K562 (cell line): ENCODE results near the gene ABCB9. TPM values are rescaled to one million over a fixed set of nuclear protein-coding genes. Genes with fewer than 3 reads are reported as not detected.

ENCODE experiments used
- ARID2 ChIP-seq: fragments of 450-650 bp; IDR thresholded peaks from 2 replicates; pipeline ENCODE4 v1.6.1; 2017; ENCODE audit warnings: antibody characterized with exemption, mild to moderate bottlenecking
- CREB1 ChIP-seq, 2 experiments: sonication (generic) in 1 of 2; formaldehyde crosslinking in 1 of 2; IDR thresholded peaks; 2 replicates each; pipeline versions ENCODE4 v1.6.1 to v1.8.0; 2012 to 2022; ENCODE audit warnings: inconsistent platforms in 1 of 2, mild to moderate bottlenecking in 1 of 2, missing genetic modification reagents in 1 of 2, moderate library complexity in 1 of 2
- NFIC ChIP-seq: fragments of 450-650 bp; IDR thresholded peaks from 2 replicates; pipeline ENCODE4 v1.6.1; 2017; ENCODE audit warnings: mild to moderate bottlenecking, inconsistent platforms
- PHB ChIP-seq: fragments of 250-450 bp; sonication (Bioruptor Pico); IDR thresholded peaks from 2 replicates; pipeline ENCODE4 v1.5.0; 2021
- SOX6 ChIP-seq: fragments of 450-650 bp; IDR thresholded peaks from 2 replicates; pipeline ENCODE4 v1.6.1; 2014; ENCODE audit warnings: mild to moderate bottlenecking
- TAL1 ChIP-seq: fragments of 450-650 bp; IDR thresholded peaks from 2 replicates; pipeline ENCODE4 v1.6.1; 2016; ENCODE audit warnings: mild to moderate bottlenecking
- TBP ChIP-seq: optimal IDR thresholded peaks from 2 replicates; pipeline ENCODE3; 2011; ENCODE audit warnings: low read depth, low read length, improper control_type of control experiment
- TCF3 ChIP-seq: sonication (generic); formaldehyde crosslinking; IDR thresholded peaks from 2 replicates; pipeline ENCODE4 v1.4.0; 2020; ENCODE audit warnings: mild to moderate bottlenecking, missing genetic modification reagents
- ZBTB1 ChIP-seq: sonication (generic); formaldehyde crosslinking; IDR thresholded peaks from 2 replicates; pipeline ENCODE4 v1.8.1; 2023; ENCODE audit warnings: missing genetic modification reagents, low read depth, mild to moderate bottlenecking, borderline replicate concordance
- ZBTB7A ChIP-seq: IDR thresholded peaks from 2 replicates; pipeline ENCODE4 v1.6.1; 2011; ENCODE audit warnings: low read depth, mild to moderate bottlenecking, low read length, moderate library complexity, borderline replicate concordance; ENCODE audit not compliant: control insufficient read depth
- ZNF12 ChIP-seq: sonication (generic); formaldehyde crosslinking; IDR thresholded peaks from 2 replicates; pipeline ENCODE4 v1.4.0; 2020; ENCODE audit warnings: mild to moderate bottlenecking, missing genetic modification reagents
- ZNF551 ChIP-seq: fragments of 250-450 bp; sonication (Bioruptor Pico); IDR thresholded peaks from 2 replicates; pipeline ENCODE4 v1.5.0; 2021; ENCODE audit warnings: mild to moderate bottlenecking, moderate library complexity
- polyA plus RNA-seq, 8 experiments: library from polyadenylated mRNA; depleted of rRNA in 4 of 8; stranded (reverse) in 5 of 8; unstranded in 3 of 8; fragments of >200 nt; fragmentation: Nextera tagmentation in 2 of 8; fragmentation: Illumina TruSeq in 1 of 8; extraction: Ambion mirVana in 2 of 8; extraction: Trizol in 1 of 8; gene quantifications; 2 replicates each; pipeline versions ENCODE4 v1.2.1 to v1.2.3, GENCODE V29; 2011 to 2014; ENCODE audit warnings: inconsistent platforms in 1 of 8, missing spikeins in 1 of 8
- total RNA-seq, 7 experiments: library from RNA; depleted of rRNA in 6 of 7; stranded (reverse); fragments of >200 nt in 6 of 7; fragmentation: Illumina TruSeq in 2 of 7; extraction: Trizol in 2 of 7; gene quantifications; 2 replicates each; pipeline versions ENCODE4 v1.2.1 to v1.2.3, GENCODE V29; 2011 to 2021; ENCODE audit warnings: low replicate concordance in 1 of 7
- TF ChIP-seq, protein P1 (sequence below): fragments of 450-650 bp; IDR thresholded peaks from 2 replicates; pipeline ENCODE4 v1.6.1; 2018; ENCODE audit not compliant: partially characterized antibody
- TF ChIP-seq, protein P2 (sequence below), 2 experiments: fragments of 450-650 bp; conservative IDR thresholded peaks; 2 replicates each; pipeline ENCODE4 v1.6.1; 2017; ENCODE audit warnings: mild to moderate bottlenecking in 2 of 2, moderate library complexity in 2 of 2
- TF ChIP-seq, protein P3 (sequence below): fragments of 450-650 bp; IDR thresholded peaks from 2 replicates; pipeline ENCODE4 v1.6.1; 2017; ENCODE audit warnings: mild to moderate bottlenecking, moderate library complexity
- TF ChIP-seq, protein P4 (sequence below), 3 experiments: fragments of 200-800 bp in 1 of 3; fragments of 250-450 bp in 1 of 3; fragments of 450-650 bp in 1 of 3; sonication (Bioruptor Pico) in 1 of 3; sonication (Bioruptor generic) in 1 of 3; formaldehyde crosslinking in 1 of 3; IDR thresholded peaks; 2 replicates each; pipeline versions ENCODE4 v1.6.1 to v1.8.0; 2016 to 2022; ENCODE audit warnings: mild to moderate bottlenecking in 2 of 3, missing genetic modification characterization in 2 of 3, missing compliant biosample characterization in 1 of 3, moderate library complexity in 1 of 3

ABCB9 gene
- total and polyA plus RNA-seq, 9 of the 15 experiments (the other 6 are each of a cell fraction or from before 2014, with no cell fraction given) = 0.20 to 12.6 (median 6.2) TPM

DNA sequence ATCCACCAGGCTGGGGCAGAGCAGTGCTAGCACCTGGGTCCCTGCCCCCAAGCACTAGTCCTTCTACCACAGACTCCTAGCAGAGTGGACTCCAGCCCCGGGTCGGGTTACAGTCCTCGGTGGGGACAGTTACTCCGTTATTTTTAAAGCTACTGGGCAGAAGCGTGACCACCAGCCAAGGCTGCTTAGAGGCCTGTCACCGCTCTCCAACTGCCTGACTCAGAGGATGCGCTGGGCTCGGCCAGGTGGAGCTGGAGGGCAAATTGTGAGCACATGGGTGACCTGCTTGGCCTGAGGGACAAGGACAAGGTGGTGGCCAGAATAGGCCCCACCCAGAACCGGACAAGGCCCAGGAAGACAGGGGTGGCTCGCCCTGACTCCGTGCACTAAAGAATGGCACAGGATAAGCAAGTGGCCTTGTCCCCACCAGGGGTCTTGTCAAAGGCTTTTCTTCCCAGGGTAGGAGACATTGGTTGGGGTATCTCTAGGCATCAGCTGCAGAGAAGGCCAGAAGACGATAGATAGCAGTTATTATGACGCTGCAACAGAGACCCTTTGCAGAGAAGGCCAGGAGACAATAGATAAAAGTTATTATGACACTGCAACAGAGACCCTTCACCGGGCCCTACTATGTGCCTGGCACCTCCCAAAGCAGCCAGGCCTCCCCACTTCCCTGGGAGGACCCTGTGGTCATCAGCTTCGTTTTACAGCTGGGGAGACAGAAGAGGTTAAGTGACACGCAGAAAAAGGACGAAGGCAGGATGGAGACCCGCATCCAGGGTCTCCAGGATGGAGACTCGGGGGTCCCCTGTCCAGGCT, 1.6 kb downstream of the ABCB9 start (continued):
- TF ChIP-seq ARID2 = 0 out of 2 replicates have a peak, but pooled peaks have one; percentile 10
- no peak for TF ChIP-seq ZNF551
- TF ChIP-seq CREB1 (IDR thresholded peaks at IDR 0.05) = 0 out of 2 replicates have a peak, but pooled peaks have one; percentile 35
- TF ChIP-seq CREB1 (CRISPR knock-in tag; IDR thresholded peaks at IDR 0.05) = no peak
- TF ChIP-seq, protein P1, sequence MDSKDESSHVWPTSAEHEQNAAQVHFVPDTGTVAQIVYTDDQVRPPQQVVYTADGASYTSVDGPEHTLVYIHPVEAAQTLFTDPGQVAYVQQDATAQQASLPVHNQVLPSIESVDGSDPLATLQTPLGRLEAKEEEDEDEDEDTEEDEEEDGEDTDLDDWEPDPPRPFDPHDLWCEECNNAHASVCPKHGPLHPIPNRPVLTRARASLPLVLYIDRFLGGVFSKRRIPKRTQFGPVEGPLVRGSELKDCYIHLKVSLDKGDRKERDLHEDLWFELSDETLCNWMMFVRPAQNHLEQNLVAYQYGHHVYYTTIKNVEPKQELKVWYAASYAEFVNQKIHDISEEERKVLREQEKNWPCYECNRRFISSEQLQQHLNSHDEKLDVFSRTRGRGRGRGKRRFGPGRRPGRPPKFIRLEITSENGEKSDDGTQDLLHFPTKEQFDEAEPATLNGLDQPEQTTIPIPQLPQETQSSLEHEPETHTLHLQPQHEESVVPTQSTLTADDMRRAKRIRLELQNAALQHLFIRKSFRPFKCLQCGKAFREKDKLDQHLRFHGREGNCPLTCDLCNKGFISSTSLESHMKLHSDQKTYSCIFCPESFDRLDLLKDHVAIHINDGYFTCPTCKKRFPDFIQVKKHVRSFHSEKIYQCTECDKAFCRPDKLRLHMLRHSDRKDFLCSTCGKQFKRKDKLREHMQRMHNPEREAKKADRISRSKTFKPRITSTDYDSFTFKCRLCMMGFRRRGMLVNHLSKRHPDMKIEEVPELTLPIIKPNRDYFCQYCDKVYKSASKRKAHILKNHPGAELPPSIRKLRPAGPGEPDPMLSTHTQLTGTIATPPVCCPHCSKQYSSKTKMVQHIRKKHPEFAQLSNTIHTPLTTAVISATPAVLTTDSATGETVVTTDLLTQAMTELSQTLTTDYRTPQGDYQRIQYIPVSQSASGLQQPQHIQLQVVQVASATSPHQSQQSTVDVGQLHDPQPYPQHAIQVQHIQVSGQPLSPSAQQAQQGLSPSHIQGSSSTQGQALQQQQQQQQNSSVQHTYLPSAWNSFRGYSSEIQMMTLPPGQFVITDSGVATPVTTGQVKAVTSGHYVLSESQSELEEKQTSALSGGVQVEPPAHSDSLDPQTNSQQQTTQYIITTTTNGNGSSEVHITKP = peak; percentile 59
- peak; percentile 9 for TF ChIP-seq TBP
- TF ChIP-seq TAL1 = peak; percentile 70; the same call in 1 of the 2 replicates
- no peak for TF ChIP-seq ZBTB1 (CRISPR knock-in tag)
- TF ChIP-seq SOX6 = peak; percentile 32; the same call in 1 of the 2 replicates
- TF ChIP-seq ZNF12 = no peak
- TF ChIP-seq TCF3 = peak; percentile 64
- TF ChIP-seq, protein P2, sequence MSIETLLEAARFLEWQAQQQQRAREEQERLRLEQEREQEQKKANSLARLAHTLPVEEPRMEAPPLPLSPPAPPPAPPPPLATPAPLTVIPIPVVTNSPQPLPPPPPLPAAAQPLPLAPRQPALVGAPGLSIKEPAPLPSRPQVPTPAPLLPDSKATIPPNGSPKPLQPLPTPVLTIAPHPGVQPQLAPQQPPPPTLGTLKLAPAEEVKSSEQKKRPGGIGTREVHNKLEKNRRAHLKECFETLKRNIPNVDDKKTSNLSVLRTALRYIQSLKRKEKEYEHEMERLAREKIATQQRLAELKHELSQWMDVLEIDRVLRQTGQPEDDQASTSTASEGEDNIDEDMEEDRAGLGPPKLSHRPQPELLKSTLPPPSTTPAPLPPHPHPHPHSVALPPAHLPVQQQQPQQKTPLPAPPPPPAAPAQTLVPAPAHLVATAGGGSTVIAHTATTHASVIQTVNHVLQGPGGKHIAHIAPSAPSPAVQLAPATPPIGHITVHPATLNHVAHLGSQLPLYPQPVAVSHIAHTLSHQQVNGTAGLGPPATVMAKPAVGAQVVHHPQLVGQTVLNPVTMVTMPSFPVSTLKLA (conservative IDR thresholded peaks at IDR 0.05) = peak in 1 of 2 experiments; percentile 51; a peak in 1 of 4 replicates
- peak; percentile 28; the same call in 1 of the 2 replicates for TF ChIP-seq NFIC
- TF ChIP-seq, protein P3, sequence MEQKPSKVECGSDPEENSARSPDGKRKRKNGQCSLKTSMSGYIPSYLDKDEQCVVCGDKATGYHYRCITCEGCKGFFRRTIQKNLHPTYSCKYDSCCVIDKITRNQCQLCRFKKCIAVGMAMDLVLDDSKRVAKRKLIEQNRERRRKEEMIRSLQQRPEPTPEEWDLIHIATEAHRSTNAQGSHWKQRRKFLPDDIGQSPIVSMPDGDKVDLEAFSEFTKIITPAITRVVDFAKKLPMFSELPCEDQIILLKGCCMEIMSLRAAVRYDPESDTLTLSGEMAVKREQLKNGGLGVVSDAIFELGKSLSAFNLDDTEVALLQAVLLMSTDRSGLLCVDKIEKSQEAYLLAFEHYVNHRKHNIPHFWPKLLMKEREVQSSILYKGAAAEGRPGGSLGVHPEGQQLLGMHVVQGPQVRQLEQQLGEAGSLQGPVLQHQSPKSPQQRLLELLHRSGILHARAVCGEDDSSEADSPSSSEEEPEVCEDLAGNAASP = no peak
- TF ChIP-seq, protein P4, sequence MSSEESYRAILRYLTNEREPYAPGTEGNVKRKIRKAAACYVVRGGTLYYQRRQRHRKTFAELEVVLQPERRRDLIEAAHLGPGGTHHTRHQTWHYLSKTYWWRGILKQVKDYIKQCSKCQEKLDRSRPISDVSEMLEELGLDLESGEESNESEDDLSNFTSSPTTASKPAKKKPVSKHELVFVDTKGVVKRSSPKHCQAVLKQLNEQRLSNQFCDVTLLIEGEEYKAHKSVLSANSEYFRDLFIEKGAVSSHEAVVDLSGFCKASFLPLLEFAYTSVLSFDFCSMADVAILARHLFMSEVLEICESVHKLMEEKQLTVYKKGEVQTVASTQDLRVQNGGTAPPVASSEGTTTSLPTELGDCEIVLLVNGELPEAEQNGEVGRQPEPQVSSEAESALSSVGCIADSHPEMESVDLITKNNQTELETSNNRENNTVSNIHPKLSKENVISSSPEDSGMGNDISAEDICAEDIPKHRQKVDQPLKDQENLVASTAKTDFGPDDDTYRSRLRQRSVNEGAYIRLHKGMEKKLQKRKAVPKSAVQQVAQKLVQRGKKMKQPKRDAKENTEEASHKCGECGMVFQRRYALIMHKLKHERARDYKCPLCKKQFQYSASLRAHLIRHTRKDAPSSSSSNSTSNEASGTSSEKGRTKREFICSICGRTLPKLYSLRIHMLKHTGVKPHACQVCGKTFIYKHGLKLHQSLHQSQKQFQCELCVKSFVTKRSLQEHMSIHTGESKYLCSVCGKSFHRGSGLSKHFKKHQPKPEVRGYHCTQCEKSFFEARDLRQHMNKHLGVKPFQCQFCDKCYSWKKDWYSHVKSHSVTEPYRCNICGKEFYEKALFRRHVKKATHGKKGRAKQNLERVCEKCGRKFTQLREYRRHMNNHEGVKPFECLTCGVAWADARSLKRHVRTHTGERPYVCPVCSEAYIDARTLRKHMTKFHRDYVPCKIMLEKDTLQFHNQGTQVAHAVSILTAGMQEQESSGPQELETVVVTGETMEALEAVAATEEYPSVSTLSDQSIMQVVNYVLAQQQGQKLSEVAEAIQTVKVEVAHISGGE (CRISPR knock-in tag; IDR thresholded peaks at IDR 0.05) = peak in 1 of 3 experiments; percentile 21; a peak in 1 of 6 replicates
- TF ChIP-seq ZBTB7A = peak; percentile 28; the same call in 1 of the 2 replicates
- TF ChIP-seq PHB = no peak
